Liver (tissue), 9 donors: ENCODE measurements around the gene NUDT8. TPM values are rescaled to one million over a fixed set of nuclear protein-coding genes. Genes with fewer than 3 reads are reported as not detected.

Experiments used
- DNase-seq: peaks from one replicate; pipeline ENCODE4 v3.0.0-alpha.2; 2017; ENCODE audit warnings: low spot score
- H3K27ac ChIP-seq, 2 donors: one replicate each; pipeline ENCODE4 v1.7.0; 2013; ENCODE audit warnings: inconsistent platforms in 2 of 2, low read length in 2 of 2, control low read depth in 1 of 2, low read depth in 1 of 2, mild to moderate bottlenecking in 1 of 2
- H3K27me3 ChIP-seq, 4 donors: one replicate each; pipeline versions ENCODE4 v1.6.1 to v1.7.0; 2013; ENCODE audit warnings: low read length in 3 of 4, inconsistent platforms in 1 of 4, mild to moderate bottlenecking in 1 of 4, moderate library complexity in 1 of 4; ENCODE audit not compliant: control insufficient read depth in 4 of 4, insufficient read depth in 4 of 4
- H3K36me3 ChIP-seq, 4 donors: one replicate each; pipeline versions ENCODE4 v1.6.1 to v1.7.0; 2013; ENCODE audit warnings: low read length in 3 of 4, mild to moderate bottlenecking in 3 of 4, low read depth in 1 of 4, moderate library complexity in 1 of 4; ENCODE audit not compliant: control insufficient read depth in 4 of 4, insufficient read depth in 3 of 4
- H3K4me1 ChIP-seq, 4 donors: one replicate each; pipeline versions ENCODE4 v1.6.1 to v1.7.0; 2013; ENCODE audit warnings: low read length in 3 of 4, mild to moderate bottlenecking in 3 of 4, moderate library complexity in 1 of 4; ENCODE audit not compliant: control insufficient read depth in 4 of 4, insufficient read depth in 4 of 4
- H3K4me3 ChIP-seq, 3 donors: one replicate each; pipeline versions ENCODE4 v1.6.1 to v1.7.0; 2013; ENCODE audit warnings: low read length in 3 of 3, control low read depth in 1 of 3, low read depth in 1 of 3, mild to moderate bottlenecking in 1 of 3
- H3K9ac ChIP-seq, 2 donors: one replicate each; pipeline ENCODE4 v1.7.0; 2013; ENCODE audit warnings: low read length in 2 of 2, mild to moderate bottlenecking in 2 of 2, moderate library complexity in 2 of 2, control low read depth in 1 of 2, low read depth in 1 of 2
- H3K9me3 ChIP-seq, 4 donors: one replicate each; pipeline versions ENCODE4 v1.6.1 to v1.7.0; 2013; ENCODE audit warnings: low read length in 3 of 4; ENCODE audit not compliant: control insufficient read depth in 4 of 4
- ATF3 ChIP-seq: IDR thresholded peaks from 2 replicates; pipeline ENCODE4 v1.6.1; 2016; ENCODE audit warnings: antibody characterized with exemption
- EGR1 ChIP-seq, 2 donors: IDR thresholded peaks; 2 replicates each; pipeline ENCODE4 v1.6.1; 2016 to 2018; ENCODE audit warnings: antibody characterized with exemption in 2 of 2, low read depth in 2 of 2
- FOXA1 ChIP-seq: IDR thresholded peaks from 2 replicates; pipeline ENCODE4 v1.6.1; 2016; ENCODE audit warnings: antibody characterized with exemption
- FOXA2 ChIP-seq: IDR thresholded peaks from 2 replicates; pipeline ENCODE4 v1.6.1; 2016; ENCODE audit warnings: antibody characterized with exemption
- GABPA ChIP-seq, 2 donors: IDR thresholded peaks in 1 of 2; conservative IDR thresholded peaks in 1 of 2; 2 replicates each; pipeline ENCODE4 v1.6.1; 2016; ENCODE audit warnings: antibody characterized with exemption in 2 of 2, mild to moderate bottlenecking in 1 of 2, moderate library complexity in 1 of 2
- HNF4A ChIP-seq, 2 donors: conservative IDR thresholded peaks; 2 replicates each; pipeline ENCODE4 v1.6.1; 2016; ENCODE audit warnings: antibody characterized with exemption in 2 of 2, mild to moderate bottlenecking in 2 of 2
- HNF4G ChIP-seq: IDR thresholded peaks from 2 replicates; pipeline ENCODE4 v1.6.1; 2016; ENCODE audit warnings: antibody characterized with exemption
- JUND ChIP-seq, 2 donors: IDR thresholded peaks; 2 replicates each; pipeline ENCODE4 v1.6.1; 2016; ENCODE audit warnings: antibody characterized with exemption in 2 of 2
- MAX ChIP-seq: IDR thresholded peaks from 2 replicates; pipeline ENCODE4 v1.6.1; 2016; ENCODE audit warnings: antibody characterized with exemption
- NR2F2 ChIP-seq: IDR thresholded peaks from 2 replicates; pipeline ENCODE4 v1.6.1; 2016; ENCODE audit warnings: antibody characterized with exemption
- RAD21 ChIP-seq, 2 donors: IDR thresholded peaks; 2 replicates each; pipeline ENCODE4 v1.6.1; 2016; ENCODE audit warnings: antibody characterized with exemption in 2 of 2, mild to moderate bottlenecking in 2 of 2
- RXRA ChIP-seq, 2 donors: IDR thresholded peaks; 2 replicates each; pipeline ENCODE4 v1.6.1; 2017 to 2018; ENCODE audit warnings: antibody characterized with exemption in 2 of 2, mild to moderate bottlenecking in 1 of 2
- SP1 ChIP-seq: IDR thresholded peaks from 2 replicates; pipeline ENCODE4 v1.6.1; 2018; ENCODE audit warnings: antibody characterized with exemption, mild to moderate bottlenecking
- TAF1 ChIP-seq: conservative IDR thresholded peaks from 2 replicates; pipeline ENCODE4 v1.6.1; 2016; ENCODE audit warnings: antibody characterized with exemption, mild to moderate bottlenecking
- YY1 ChIP-seq: IDR thresholded peaks from 2 replicates; pipeline ENCODE4 v1.6.1; 2016; ENCODE audit warnings: antibody characterized with exemption, mild to moderate bottlenecking
- WGBS: extraction: QIAGEN DNeasy Blood & Tissue Kit; methylation state at CpG from one replicate; pipeline ENCODE4 v1.1.7; 2013; 5-methylcytosine and 5-hydroxymethylcytosine counted together
- polyA plus RNA-seq, 2 donors: library from polyadenylated mRNA; stranded (reverse) in 1 of 2; unstranded in 1 of 2; fragments of 200-250 nt in 1 of 2; fragments of >200 nt in 1 of 2; fragmentation: Nextera tagmentation in 1 of 2; extraction: Ambion mirVana in 1 of 2; gene quantifications; one replicate each; pipeline versions ENCODE4 v1.2.1 to v1.2.3, GENCODE V29; 2013 to 2015
- total RNA-seq, 2 donors: library from RNA; depleted of rRNA; stranded (reverse); fragments of >200 nt; gene quantifications; one replicate each; pipeline ENCODE4 v1.2.3, GENCODE V29; 2014
- TF ChIP-seq, protein P1 (sequence below): fragments of 150-350 bp; IDR thresholded peaks from 2 replicates; pipeline ENCODE4 v1.5.1; 2017; ENCODE audit warnings: improper control_type of control experiment, low read depth, low read length; ENCODE audit not compliant: missing input control
- TF ChIP-seq, protein P2 (sequence below): IDR thresholded peaks from 2 replicates; pipeline ENCODE4 v1.6.1; 2016; ENCODE audit warnings: antibody characterized with exemption
- TF ChIP-seq, protein P3 (sequence below): IDR thresholded peaks from 2 replicates; pipeline ENCODE4 v1.6.1; 2016; ENCODE audit warnings: antibody characterized with exemption, mild to moderate bottlenecking
- donor health status: healthy.
- donor health status: healthy.
- donor health status: healthy.
- donor health status: healthy.
- donor health status: healthy.

The NUDT8 gene
- total and polyA plus RNA-seq, 4 donors = 19.5 to 66.9 (median 24.4) TPM

GRCh38 chr11:67651976-67652781 is 22.4 kb upstream of the NUDT8 start:
- DNase-seq = no peak
- Histone ChIP-seq H3K27ac (no peak overlapping the region), H3K36me3 (no peaks in the 10 kb centered on the region), H3K27me3 (no peaks in the 10 kb centered on the region), H3K9me3 (no peaks in the 10 kb centered on the region), H3K4me1 (peaks cover 2 to 20% (median 11%) of the 10 kb centered on the region in 4 donors), H3K4me3 (no peak overlapping the region), H3K9ac (no peak overlapping the region)
- TF ChIP-seq EGR1 (IDR thresholded peaks at IDR 0.05; ENCODE audit: low read depth in 2 of 2) = no peak
- no peak for TF ChIP-seq HNF4A (conservative IDR thresholded peaks at IDR 0.05)
- no peak for TF ChIP-seq TAF1
- TF ChIP-seq RAD21 (IDR thresholded peaks at IDR 0.05) = no peak
- TF ChIP-seq NR2F2 = no peak
- TF ChIP-seq ATF3 = no peak
- TF ChIP-seq, protein P1, sequence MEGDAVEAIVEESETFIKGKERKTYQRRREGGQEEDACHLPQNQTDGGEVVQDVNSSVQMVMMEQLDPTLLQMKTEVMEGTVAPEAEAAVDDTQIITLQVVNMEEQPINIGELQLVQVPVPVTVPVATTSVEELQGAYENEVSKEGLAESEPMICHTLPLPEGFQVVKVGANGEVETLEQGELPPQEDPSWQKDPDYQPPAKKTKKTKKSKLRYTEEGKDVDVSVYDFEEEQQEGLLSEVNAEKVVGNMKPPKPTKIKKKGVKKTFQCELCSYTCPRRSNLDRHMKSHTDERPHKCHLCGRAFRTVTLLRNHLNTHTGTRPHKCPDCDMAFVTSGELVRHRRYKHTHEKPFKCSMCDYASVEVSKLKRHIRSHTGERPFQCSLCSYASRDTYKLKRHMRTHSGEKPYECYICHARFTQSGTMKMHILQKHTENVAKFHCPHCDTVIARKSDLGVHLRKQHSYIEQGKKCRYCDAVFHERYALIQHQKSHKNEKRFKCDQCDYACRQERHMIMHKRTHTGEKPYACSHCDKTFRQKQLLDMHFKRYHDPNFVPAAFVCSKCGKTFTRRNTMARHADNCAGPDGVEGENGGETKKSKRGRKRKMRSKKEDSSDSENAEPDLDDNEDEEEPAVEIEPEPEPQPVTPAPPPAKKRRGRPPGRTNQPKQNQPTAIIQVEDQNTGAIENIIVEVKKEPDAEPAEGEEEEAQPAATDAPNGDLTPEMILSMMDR = no peak
- TF ChIP-seq, protein P2, sequence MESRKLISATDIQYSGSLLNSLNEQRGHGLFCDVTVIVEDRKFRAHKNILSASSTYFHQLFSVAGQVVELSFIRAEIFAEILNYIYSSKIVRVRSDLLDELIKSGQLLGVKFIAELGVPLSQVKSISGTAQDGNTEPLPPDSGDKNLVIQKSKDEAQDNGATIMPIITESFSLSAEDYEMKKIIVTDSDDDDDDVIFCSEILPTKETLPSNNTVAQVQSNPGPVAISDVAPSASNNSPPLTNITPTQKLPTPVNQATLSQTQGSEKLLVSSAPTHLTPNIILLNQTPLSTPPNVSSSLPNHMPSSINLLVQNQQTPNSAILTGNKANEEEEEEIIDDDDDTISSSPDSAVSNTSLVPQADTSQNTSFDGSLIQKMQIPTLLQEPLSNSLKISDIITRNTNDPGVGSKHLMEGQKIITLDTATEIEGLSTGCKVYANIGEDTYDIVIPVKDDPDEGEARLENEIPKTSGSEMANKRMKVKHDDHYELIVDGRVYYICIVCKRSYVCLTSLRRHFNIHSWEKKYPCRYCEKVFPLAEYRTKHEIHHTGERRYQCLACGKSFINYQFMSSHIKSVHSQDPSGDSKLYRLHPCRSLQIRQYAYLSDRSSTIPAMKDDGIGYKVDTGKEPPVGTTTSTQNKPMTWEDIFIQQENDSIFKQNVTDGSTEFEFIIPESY = no peak
- no peak for TF ChIP-seq SP1
- TF ChIP-seq, protein P3, sequence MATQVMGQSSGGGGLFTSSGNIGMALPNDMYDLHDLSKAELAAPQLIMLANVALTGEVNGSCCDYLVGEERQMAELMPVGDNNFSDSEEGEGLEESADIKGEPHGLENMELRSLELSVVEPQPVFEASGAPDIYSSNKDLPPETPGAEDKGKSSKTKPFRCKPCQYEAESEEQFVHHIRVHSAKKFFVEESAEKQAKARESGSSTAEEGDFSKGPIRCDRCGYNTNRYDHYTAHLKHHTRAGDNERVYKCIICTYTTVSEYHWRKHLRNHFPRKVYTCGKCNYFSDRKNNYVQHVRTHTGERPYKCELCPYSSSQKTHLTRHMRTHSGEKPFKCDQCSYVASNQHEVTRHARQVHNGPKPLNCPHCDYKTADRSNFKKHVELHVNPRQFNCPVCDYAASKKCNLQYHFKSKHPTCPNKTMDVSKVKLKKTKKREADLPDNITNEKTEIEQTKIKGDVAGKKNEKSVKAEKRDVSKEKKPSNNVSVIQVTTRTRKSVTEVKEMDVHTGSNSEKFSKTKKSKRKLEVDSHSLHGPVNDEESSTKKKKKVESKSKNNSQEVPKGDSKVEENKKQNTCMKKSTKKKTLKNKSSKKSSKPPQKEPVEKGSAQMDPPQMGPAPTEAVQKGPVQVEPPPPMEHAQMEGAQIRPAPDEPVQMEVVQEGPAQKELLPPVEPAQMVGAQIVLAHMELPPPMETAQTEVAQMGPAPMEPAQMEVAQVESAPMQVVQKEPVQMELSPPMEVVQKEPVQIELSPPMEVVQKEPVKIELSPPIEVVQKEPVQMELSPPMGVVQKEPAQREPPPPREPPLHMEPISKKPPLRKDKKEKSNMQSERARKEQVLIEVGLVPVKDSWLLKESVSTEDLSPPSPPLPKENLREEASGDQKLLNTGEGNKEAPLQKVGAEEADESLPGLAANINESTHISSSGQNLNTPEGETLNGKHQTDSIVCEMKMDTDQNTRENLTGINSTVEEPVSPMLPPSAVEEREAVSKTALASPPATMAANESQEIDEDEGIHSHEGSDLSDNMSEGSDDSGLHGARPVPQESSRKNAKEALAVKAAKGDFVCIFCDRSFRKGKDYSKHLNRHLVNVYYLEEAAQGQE = no peak
- TF ChIP-seq FOXA1 = no peak
- no peak for TF ChIP-seq GABPA (IDR thresholded peaks at IDR 0.05 in 1 of 2, conservative IDR thresholded peaks at IDR 0.05 in 1 of 2)
- no peak for TF ChIP-seq JUND (IDR thresholded peaks at IDR 0.05)
- TF ChIP-seq FOXA2 = no peak
- no peak for TF ChIP-seq HNF4G
- TF ChIP-seq MAX = no peak
- TF ChIP-seq YY1 = no peak
- TF ChIP-seq RXRA (IDR thresholded peaks at IDR 0.05) = no peak
- WGBS = 67% methylated on average over 13 of the region's 13 CpGs
